ENCODE measurements around the gene LRPPRC. TPM values are rescaled to one million over a fixed set of nuclear protein-coding genes. Genes with fewer than 3 reads are reported as not detected.
"Not testable (repeated sequence)": the region's sequence is repeated elsewhere in the genome, so short reads cannot be mapped to it uniquely, and the experiment has no call there.

Gene LRPPRC
- total RNA-seq, 1 experiment from 2014 or later, result 253 TPM

GRCh38 chr2:44013205-44013604 is 17.4 kb upstream of the LRPPRC start:
- POLR2A ChIA-PET; H3K9me3 Mint-ChIP-seq; DNase-seq (ENCODE audit: low spot score); H3K36me3 Mint-ChIP-seq; ATAC-seq; H3K27me3 Mint-ChIP-seq (ENCODE audit: low read depth); H3K27ac Mint-ChIP-seq; H3K4me3 Mint-ChIP-seq: not testable (repeated sequence)
- TF ChIP-seq HMGA2 (CRISPR knock-in tag; IDR thresholded peaks at IDR 0.05), result peak; percentile 99
- CTCF ChIA-PET, result interaction anchor here (0.5 to 1.3 kb wide), 2 partner anchors 31 to 108 kb away, joined by 3 to 5 read pairs; no protein-coding TSS in a partner anchor
- H3K4me1 Mint-ChIP-seq, result peaks cover 12% of the 10 kb centered on the region

DNA sequence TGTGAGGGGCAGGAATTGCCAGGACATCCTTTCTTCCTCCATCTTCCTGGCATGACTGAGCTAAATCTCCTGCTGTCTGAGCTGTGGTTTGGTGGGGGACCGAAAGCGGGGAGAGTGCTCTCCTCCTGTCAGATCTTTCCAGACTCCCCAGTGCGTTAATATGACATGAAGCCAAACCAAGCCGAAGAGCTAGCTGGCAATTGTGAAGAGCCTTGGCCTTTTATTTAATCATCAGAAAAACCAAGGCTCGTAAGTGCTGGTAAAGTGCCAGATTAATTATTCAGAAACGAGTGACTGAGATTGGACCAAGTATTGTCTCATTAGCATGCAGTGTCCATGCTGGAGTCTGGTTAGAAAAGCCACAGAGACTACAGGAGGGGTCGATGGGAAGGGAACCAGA is 14.5 kb upstream of the LRPPRC start:
- ChIA-PET CTCF (interaction anchor here (0.9 to 1.0 kb wide), 2 partner anchors 34 to 174 kb away, joined by 3 read pairs; no protein-coding TSS in a partner anchor), POLR2A (no interaction called here)
- H3K9me3 Mint-ChIP-seq, result no peaks in the 10 kb centered on the region
- DNase-seq (ENCODE audit: low spot score) (no peak), ATAC-seq (no peak)
- H3K27ac Mint-ChIP-seq, result no peak overlapping the region
- H3K4me3 Mint-ChIP-seq, result no peak overlapping the region
- no peaks in the 10 kb centered on the region for H3K36me3 Mint-ChIP-seq
- no peaks in the 10 kb centered on the region; the same call in 1 of the 2 replicates for H3K27me3 Mint-ChIP-seq (ENCODE audit: low read depth)
- TF ChIP-seq ATF6 (CRISPR knock-in tag; IDR thresholded peaks at IDR 0.05) (no peak), TEAD1 (CRISPR knock-in tag; IDR thresholded peaks at IDR 0.05) (no peak), MXD4 (CRISPR knock-in tag; IDR thresholded peaks at IDR 0.05; ENCODE audit: borderline replicate concordance) (no peak), CREM (CRISPR knock-in tag; IDR thresholded peaks at IDR 0.05) (no peak), FOXK1 (CRISPR knock-in tag; IDR thresholded peaks at IDR 0.05) (no peak), SP1 (CRISPR knock-in tag; conservative IDR thresholded peaks at IDR 0.05) (no peak), MLX (CRISPR knock-in tag; IDR thresholded peaks at IDR 0.05) (no peak), FOXP4 (CRISPR knock-in tag; IDR thresholded peaks at IDR 0.05) (no peak), NR3C1 (CRISPR knock-in tag; conservative IDR thresholded peaks at IDR 0.05; ENCODE audit: low read depth) (no peak), GABPB1 (CRISPR knock-in tag; IDR thresholded peaks at IDR 0.05) (no peak), ZNF532 (CRISPR knock-in tag; IDR thresholded peaks at IDR 0.05; ENCODE audit: borderline replicate concordance) (no peak)
- TF ChIP-seq, protein P1, sequence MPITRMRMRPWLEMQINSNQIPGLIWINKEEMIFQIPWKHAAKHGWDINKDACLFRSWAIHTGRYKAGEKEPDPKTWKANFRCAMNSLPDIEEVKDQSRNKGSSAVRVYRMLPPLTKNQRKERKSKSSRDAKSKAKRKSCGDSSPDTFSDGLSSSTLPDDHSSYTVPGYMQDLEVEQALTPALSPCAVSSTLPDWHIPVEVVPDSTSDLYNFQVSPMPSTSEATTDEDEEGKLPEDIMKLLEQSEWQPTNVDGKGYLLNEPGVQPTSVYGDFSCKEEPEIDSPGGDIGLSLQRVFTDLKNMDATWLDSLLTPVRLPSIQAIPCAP (CRISPR knock-in tag; IDR thresholded peaks at IDR 0.05), result no peak
- TF ChIP-seq, protein P2, sequence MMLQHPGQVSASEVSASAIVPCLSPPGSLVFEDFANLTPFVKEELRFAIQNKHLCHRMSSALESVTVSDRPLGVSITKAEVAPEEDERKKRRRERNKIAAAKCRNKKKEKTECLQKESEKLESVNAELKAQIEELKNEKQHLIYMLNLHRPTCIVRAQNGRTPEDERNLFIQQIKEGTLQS (CRISPR knock-in tag; conservative IDR thresholded peaks at IDR 0.05), result no peak
- TF ChIP-seq, protein P3, sequence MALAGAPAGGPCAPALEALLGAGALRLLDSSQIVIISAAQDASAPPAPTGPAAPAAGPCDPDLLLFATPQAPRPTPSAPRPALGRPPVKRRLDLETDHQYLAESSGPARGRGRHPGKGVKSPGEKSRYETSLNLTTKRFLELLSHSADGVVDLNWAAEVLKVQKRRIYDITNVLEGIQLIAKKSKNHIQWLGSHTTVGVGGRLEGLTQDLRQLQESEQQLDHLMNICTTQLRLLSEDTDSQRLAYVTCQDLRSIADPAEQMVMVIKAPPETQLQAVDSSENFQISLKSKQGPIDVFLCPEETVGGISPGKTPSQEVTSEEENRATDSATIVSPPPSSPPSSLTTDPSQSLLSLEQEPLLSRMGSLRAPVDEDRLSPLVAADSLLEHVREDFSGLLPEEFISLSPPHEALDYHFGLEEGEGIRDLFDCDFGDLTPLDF (CRISPR knock-in tag; IDR thresholded peaks at IDR 0.05), result no peak
- peaks cover 12% of the 10 kb centered on the region for H3K4me1 Mint-ChIP-seq
